Glutamatergic neuron (in vitro differentiated cells): Measurements from ENCODE around the gene MRPL4. TPM values are rescaled to one million over a fixed set of nuclear protein-coding genes. Genes with fewer than 3 reads are reported as not detected.

Source experiments
- DNase-seq: peaks from one replicate; pipeline ENCODE4 v3.0.0; 2022
- H3K27ac Mint-ChIP-seq: one replicate; pipeline ENCODE4 v1.8.0; 2020; ENCODE audit warnings: mild to moderate bottlenecking, mixed read lengths, inconsistent platforms; ENCODE audit not compliant: unreplicated experiment
- H3K27me3 Mint-ChIP-seq: one replicate; pipeline ENCODE4 v1.8.0; 2020; ENCODE audit warnings: mild to moderate bottlenecking, moderate library complexity, mixed read lengths, inconsistent platforms; ENCODE audit not compliant: unreplicated experiment
- H3K36me3 Mint-ChIP-seq: one replicate; pipeline ENCODE4 v1.8.0; 2020; ENCODE audit warnings: mild to moderate bottlenecking, mixed read lengths, inconsistent platforms; ENCODE audit not compliant: unreplicated experiment
- H3K4me1 Mint-ChIP-seq: one replicate; pipeline ENCODE4 v1.8.0; 2020; ENCODE audit warnings: mild to moderate bottlenecking, low read depth, mixed read lengths, inconsistent platforms; ENCODE audit not compliant: unreplicated experiment
- H3K4me3 Mint-ChIP-seq: one replicate; pipeline ENCODE4 v1.8.0; 2020; ENCODE audit warnings: mild to moderate bottlenecking, mixed read lengths, inconsistent platforms; ENCODE audit not compliant: unreplicated experiment
- H3K9me3 Mint-ChIP-seq: one replicate; pipeline ENCODE4 v1.8.0; 2020; ENCODE audit warnings: mild to moderate bottlenecking, moderate library complexity, mixed read lengths, inconsistent platforms; ENCODE audit not compliant: unreplicated experiment
- microRNA-seq: library from miRNA; unstranded; fragments of <30 nt; microRNA quantifications from one replicate; pipeline ENCODE4, GENCODE V29; 2020; ENCODE audit not compliant: unreplicated experiment
- total RNA-seq: library from RNA; stranded (reverse); fragmentation: NEBNext Ultra II Directional; extraction: Animal tissue kit (Norgen Biotek cat#: 25700); gene quantifications from one replicate; pipeline ENCODE4 v1.2.1, GENCODE V29; 2021; ENCODE audit not compliant: unreplicated experiment
- TF ChIP-seq, protein P1 (sequence below): fragments of 200-600 bp; sonication (generic); IDR thresholded peaks from one replicate; pipeline ENCODE4 v1.5.0; 2021; ENCODE audit not compliant: partially characterized antibody, unreplicated experiment

MRPL4 gene
- total RNA-seq, 1 donor from 2014 or later = 42.8 TPM

DNA sequence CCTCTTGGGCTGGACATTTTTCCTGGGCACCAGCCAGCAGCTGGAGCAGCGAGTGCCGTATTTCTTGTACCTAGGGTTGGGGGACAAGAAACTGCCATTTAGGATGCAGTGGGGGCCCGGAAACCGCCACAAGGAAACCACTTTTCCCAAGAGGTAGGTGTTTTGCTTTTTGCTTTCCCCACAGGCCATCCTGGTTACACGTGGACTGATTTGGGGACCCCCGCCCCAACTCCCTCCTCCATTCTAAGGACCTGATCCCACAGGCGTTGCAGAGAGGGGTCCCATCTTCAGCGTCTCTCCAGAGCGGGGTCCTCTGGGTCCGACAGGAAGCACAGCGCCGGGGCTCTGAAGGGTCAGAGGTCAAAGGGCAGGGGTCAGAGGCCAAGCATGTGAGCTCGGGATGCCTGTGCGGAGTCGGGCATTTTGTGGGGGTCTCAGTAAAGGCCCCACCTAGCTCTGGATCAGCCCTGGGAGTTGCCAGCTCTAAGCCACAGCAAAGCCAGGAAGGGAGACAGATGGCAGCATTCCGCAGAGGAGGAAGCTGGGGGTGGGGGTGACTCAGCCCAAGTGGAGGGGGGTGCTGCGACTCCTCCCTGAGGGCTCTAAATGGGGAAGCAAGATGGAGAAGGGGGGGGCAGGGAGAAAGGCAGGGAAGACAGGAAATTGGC lies 53.3 kb downstream of the MRPL4 start:
- peaks cover 2% of the 10 kb centered on the region for H3K9me3 Mint-ChIP-seq
- no peaks in the 10 kb centered on the region for H3K36me3 Mint-ChIP-seq
- peaks cover 4% of the 10 kb centered on the region for H3K4me1 Mint-ChIP-seq
- no peak overlapping the region for H3K27ac Mint-ChIP-seq
- H3K4me3 Mint-ChIP-seq = no peak overlapping the region
- DNase-seq = no peak
- peaks cover 7% of the 10 kb centered on the region for H3K27me3 Mint-ChIP-seq
- TF ChIP-seq, protein P1, sequence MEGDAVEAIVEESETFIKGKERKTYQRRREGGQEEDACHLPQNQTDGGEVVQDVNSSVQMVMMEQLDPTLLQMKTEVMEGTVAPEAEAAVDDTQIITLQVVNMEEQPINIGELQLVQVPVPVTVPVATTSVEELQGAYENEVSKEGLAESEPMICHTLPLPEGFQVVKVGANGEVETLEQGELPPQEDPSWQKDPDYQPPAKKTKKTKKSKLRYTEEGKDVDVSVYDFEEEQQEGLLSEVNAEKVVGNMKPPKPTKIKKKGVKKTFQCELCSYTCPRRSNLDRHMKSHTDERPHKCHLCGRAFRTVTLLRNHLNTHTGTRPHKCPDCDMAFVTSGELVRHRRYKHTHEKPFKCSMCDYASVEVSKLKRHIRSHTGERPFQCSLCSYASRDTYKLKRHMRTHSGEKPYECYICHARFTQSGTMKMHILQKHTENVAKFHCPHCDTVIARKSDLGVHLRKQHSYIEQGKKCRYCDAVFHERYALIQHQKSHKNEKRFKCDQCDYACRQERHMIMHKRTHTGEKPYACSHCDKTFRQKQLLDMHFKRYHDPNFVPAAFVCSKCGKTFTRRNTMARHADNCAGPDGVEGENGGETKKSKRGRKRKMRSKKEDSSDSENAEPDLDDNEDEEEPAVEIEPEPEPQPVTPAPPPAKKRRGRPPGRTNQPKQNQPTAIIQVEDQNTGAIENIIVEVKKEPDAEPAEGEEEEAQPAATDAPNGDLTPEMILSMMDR = no peak

DNA sequence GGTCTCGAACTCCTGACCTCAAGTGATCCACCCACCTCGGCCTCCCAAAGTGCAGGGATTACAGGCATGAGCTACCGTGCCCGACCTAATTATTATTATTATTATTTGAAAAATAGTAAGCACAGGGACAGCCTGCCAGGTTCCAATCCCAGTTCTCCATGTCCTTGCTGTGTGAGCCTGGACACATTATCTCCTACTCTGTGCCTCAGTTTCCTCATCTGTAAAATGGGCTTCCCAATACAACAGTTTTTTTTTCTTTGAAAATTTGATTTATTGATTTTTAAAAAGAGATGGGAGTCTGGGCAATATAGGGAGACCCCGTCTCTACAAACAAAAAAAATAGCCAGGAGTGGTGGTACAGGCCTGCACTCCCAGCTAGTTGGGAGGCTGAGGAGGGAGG lies 54.3 kb downstream of the MRPL4 start:
- peaks cover 5% of the 10 kb centered on the region for H3K27me3 Mint-ChIP-seq
- peaks cover 4% of the 10 kb centered on the region for H3K4me1 Mint-ChIP-seq
- TF ChIP-seq, protein P1 = no peak
- DNase-seq = no peak
- H3K9me3 Mint-ChIP-seq = peaks cover 2% of the 10 kb centered on the region
- no peak overlapping the region for H3K27ac Mint-ChIP-seq
- no peak overlapping the region for H3K4me3 Mint-ChIP-seq
- H3K36me3 Mint-ChIP-seq = no peaks in the 10 kb centered on the region

DNA sequence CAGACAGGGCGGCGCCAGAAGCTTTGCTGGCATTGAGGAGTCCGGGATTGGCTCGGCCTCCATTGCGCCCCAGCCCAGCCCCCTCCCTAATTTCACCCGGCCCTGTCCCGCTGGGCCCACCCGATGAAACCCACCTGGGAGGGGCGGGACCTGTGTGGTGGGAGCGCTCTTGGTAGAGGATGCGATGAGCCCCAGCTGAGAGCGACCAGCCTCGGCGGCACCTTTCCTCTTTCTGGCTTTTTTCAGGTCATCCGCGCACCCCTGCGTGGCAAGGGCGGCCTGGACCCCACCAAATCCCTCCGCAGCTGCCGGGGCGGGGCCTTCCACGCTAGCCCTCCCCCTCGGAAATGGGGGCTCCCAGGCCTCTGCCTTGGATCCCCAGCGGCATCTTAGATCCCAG lies 57.4 kb downstream of the MRPL4 start, which contains the start of gene ZGLP1:
ZGLP1 (minus strand) TSS at position 393 of the 400 bp plus-strand sequence.
- Mint-ChIP-seq H3K36me3 (peaks cover 4% of the 10 kb centered on the region), H3K9me3 (peaks cover 4% of the 10 kb centered on the region), H3K4me3 (no peak within 1 kb of the TSS), H3K4me1 (peaks cover 4% of the 10 kb centered on the region), H3K27ac (no peak within 1 kb of the TSS), H3K27me3 (peaks cover 4% of the 10 kb centered on the region)
- TF ChIP-seq, protein P1 = no peak
- no peak for DNase-seq

Small RNA genes within 50 kb of the gene (microRNA-seq; reads per million reads assigned to microRNA genes)
- gene MIR4322 = not detected

Other genes with a start within 250 kb of the MRPL4 start
- gene COL5A3, start 241.7 kb upstream of the MRPL4 start, total RNA-seq = 0.10 TPM
- gene RDH8, start 238.7 kb upstream of the MRPL4 start, total RNA-seq = not detected
- gene SHFL, start 165.9 kb upstream of the MRPL4 start, total RNA-seq = 0.20 TPM
- gene ANGPTL6, start 149.5 kb upstream of the MRPL4 start, total RNA-seq = not detected
- gene PPAN, start 145.9 kb upstream of the MRPL4 start, total RNA-seq = 44.5 TPM
- 21.6 TPM for gene P2RY11, start 140.5 kb upstream of the MRPL4 start, total RNA-seq
- gene EIF3G, start 132.3 kb upstream of the MRPL4 start, total RNA-seq = 155 TPM
- gene DNMT1, start 57.3 kb upstream of the MRPL4 start, total RNA-seq = 129 TPM
- 12.5 TPM for gene S1PR2, start 20.9 kb upstream of the MRPL4 start, total RNA-seq
- not detected for gene ICAM1, start 18.9 kb downstream of the MRPL4 start, total RNA-seq
- gene ICAM4, start 34.7 kb downstream of the MRPL4 start, total RNA-seq = not detected
- 3.6 TPM for gene ICAM5, start 37.7 kb downstream of the MRPL4 start, total RNA-seq
- 9.4 TPM for gene ZGLP1, start 57.6 kb downstream of the MRPL4 start, total RNA-seq
- 16.0 TPM for gene FDX2, start 63.8 kb downstream of the MRPL4 start, total RNA-seq
- gene RAVER1, start 81.3 kb downstream of the MRPL4 start, total RNA-seq = 24.8 TPM
- 2.0 TPM for gene ICAM3, start 87.4 kb downstream of the MRPL4 start, total RNA-seq
- gene TYK2, start 128.4 kb downstream of the MRPL4 start, total RNA-seq = 90.4 TPM
- gene CDC37, start 151.3 kb downstream of the MRPL4 start, total RNA-seq = 128 TPM
- 5.7 TPM for gene PDE4A, start 168.3 kb downstream of the MRPL4 start, total RNA-seq